Breast epithelium (tissue), 4 donors: ENCODE results near the gene PDLIM5. TPM values are rescaled to one million over a fixed set of nuclear protein-coding genes. Genes with fewer than 3 reads are reported as not detected.

ENCODE experiments used
- DNase-seq, 2 donors: peaks; one replicate each; pipeline ENCODE4 v3.0.0-alpha.2; 2019; ENCODE audit warnings: low spot score in 2 of 2
- H3K27ac ChIP-seq, 2 donors: fragments of 200-600 bp; sonication (generic) in 1 of 2; one replicate each; pipeline ENCODE4 v1.5.1; 2016 to 2019; ENCODE audit warnings: mild to moderate bottlenecking in 1 of 2
- H3K27me3 ChIP-seq, 2 donors: fragments of 200-600 bp; sonication (generic) in 1 of 2; one replicate each; pipeline versions ENCODE4 v1.5.1 to v1.6.0; 2017 to 2019; ENCODE audit warnings: control low read depth in 1 of 2, mild to moderate bottlenecking in 1 of 2
- H3K36me3 ChIP-seq: fragments of 200-600 bp; one replicate; pipeline ENCODE4 v1.5.1; 2019
- H3K4me1 ChIP-seq, 2 donors: fragments of 200-600 bp; sonication (generic); one replicate each; pipeline ENCODE4 v1.5.1; 2016 to 2019; ENCODE audit warnings: control low read depth in 1 of 2
- H3K4me3 ChIP-seq, 3 donors: fragments of 200-600 bp; sonication (generic); 1 replicate in 2 of 3; 2 replicates in 1 of 3; pipeline ENCODE4 v1.5.1; 2016 to 2019; ENCODE audit warnings: mild to moderate bottlenecking in 3 of 3, moderate library complexity in 2 of 3
- H3K9me3 ChIP-seq, 2 donors: fragments of 200-600 bp; sonication (generic) in 1 of 2; one replicate each; pipeline ENCODE4 v1.5.1; 2016 to 2019; ENCODE audit warnings: control low read depth in 1 of 2
- POLR2A ChIP-seq: fragments of 450-650 bp; IDR thresholded peaks from one replicate; pipeline ENCODE4 v1.6.1; 2016; ENCODE audit warnings: antibody characterized with exemption, mild to moderate bottlenecking, moderate library complexity
- POLR2AphosphoS5 ChIP-seq, 3 donors: sonication (generic); formaldehyde crosslinking; IDR thresholded peaks; one replicate each; pipeline ENCODE4 v1.6.1; 2017; ENCODE audit warnings: antibody characterized with exemption in 3 of 3
- intact Hi-C: fragments of 100-400 bp; cut with DNase I; formaldehyde crosslinking; loops from one replicate; pipeline ENCODE4 v1.15.1; 2023; ENCODE audit warnings: low total_unique reads
- total RNA-seq, 3 donors: library from RNA; depleted of rRNA; stranded (reverse); fragments of >200 nt; gene quantifications; one replicate each; pipeline ENCODE4 v1.1.0, GENCODE V29; 2016
- TF ChIP-seq, protein P1 (sequence below), 3 donors: fragments of 450-650 bp; IDR thresholded peaks; one replicate each; pipeline ENCODE4 v1.5.1; 2016 to 2017; ENCODE audit warnings: antibody characterized with exemption in 3 of 3, mild to moderate bottlenecking in 3 of 3, moderate library complexity in 3 of 3

PDLIM5 gene
- total RNA-seq, 3 donors from 2014 or later, result 120 to 263 (median 158) TPM

DNA sequence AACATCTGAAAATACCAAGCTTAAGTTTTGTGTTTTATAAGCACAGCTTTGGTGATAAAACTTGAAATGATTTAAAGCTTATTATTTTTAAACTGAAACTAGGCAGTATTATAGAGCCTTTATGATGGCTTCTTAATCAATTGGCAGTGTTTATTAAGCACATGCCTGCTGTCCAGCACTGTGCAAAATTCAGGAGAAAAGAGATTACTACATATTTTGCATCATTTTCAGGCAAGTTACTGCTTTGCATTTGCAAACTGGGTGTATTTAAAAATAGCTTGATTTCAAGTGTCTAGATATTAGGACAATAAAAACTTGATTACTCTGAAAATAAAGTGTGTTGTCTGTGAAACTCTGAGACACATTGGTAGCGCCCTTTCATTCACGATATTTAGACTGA is 126.5 kb downstream of the PDLIM5 start:
- H3K27ac ChIP-seq, result no peak overlapping the region
- no peaks in the 10 kb centered on the region for H3K4me1 ChIP-seq
- intact Hi-C loops, result no loop called here
- H3K36me3 ChIP-seq, result no peaks in the 10 kb centered on the region
- H3K4me3 ChIP-seq, result no peak overlapping the region
- no peak for DNase-seq
- H3K9me3 ChIP-seq, result no peaks in the 10 kb centered on the region
- H3K27me3 ChIP-seq, result no peaks in the 10 kb centered on the region
- TF ChIP-seq POLR2AphosphoS5 (IDR thresholded peaks at IDR 0.05) (no peak), POLR2A (no peak)
- TF ChIP-seq, protein P1, sequence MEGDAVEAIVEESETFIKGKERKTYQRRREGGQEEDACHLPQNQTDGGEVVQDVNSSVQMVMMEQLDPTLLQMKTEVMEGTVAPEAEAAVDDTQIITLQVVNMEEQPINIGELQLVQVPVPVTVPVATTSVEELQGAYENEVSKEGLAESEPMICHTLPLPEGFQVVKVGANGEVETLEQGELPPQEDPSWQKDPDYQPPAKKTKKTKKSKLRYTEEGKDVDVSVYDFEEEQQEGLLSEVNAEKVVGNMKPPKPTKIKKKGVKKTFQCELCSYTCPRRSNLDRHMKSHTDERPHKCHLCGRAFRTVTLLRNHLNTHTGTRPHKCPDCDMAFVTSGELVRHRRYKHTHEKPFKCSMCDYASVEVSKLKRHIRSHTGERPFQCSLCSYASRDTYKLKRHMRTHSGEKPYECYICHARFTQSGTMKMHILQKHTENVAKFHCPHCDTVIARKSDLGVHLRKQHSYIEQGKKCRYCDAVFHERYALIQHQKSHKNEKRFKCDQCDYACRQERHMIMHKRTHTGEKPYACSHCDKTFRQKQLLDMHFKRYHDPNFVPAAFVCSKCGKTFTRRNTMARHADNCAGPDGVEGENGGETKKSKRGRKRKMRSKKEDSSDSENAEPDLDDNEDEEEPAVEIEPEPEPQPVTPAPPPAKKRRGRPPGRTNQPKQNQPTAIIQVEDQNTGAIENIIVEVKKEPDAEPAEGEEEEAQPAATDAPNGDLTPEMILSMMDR (IDR thresholded peaks at IDR 0.05), result no peak

DNA sequence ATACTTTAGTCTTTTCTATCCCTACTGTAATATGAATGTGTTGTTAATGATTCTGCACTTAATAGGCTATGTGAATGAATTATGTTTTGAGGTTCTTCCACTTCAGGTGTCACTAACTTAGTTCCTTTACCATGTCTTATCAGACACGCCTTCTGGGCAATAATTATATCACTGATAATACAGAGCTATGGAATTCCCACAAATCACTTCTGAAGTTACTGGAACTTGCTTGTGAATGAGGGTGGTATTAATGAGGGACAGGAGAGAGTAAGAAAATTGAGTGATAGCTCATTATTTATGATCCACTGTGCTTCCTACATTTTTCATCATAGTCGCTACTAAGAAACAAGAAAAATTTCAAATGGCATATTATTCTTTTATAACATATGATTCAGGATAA is 130.0 kb downstream of the PDLIM5 start:
- Histone ChIP-seq H3K9me3 (no peaks in the 10 kb centered on the region), H3K4me1 (no peaks in the 10 kb centered on the region), H3K4me3 (no peak overlapping the region), H3K36me3 (peaks cover 3% of the 10 kb centered on the region), H3K27ac (no peak overlapping the region), H3K27me3 (no peaks in the 10 kb centered on the region)
- no peak for DNase-seq
- TF ChIP-seq POLR2A (no peak), POLR2AphosphoS5 (IDR thresholded peaks at IDR 0.05) (no peak)
- TF ChIP-seq, protein P1 (IDR thresholded peaks at IDR 0.05), result no peak
- intact Hi-C loops, result no loop called here

DNA sequence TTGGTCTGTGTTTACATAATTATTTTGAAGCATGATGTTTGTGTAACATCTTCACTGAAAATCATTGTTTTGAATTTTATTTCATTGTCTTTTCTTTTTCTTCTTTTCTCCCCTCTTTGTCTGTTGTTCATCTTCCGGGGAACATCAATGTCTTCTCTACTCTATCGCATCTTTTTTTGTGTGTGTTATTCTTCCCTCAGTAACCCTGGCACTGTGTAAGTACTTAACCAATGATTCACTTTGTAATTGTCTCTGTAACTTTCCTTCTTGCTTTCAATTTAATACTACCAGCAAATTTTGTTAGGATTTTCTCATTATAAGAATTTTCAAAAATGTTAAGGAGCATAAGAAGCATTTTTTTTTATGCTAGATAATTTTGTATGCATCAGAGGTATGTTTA is 130.8 kb downstream of the PDLIM5 start:
- Histone ChIP-seq H3K4me3 (no peak overlapping the region), H3K36me3 (peaks cover 3% of the 10 kb centered on the region), H3K9me3 (no peaks in the 10 kb centered on the region), H3K4me1 (no peaks in the 10 kb centered on the region), H3K27ac (no peak overlapping the region), H3K27me3 (no peaks in the 10 kb centered on the region)
- no peak for DNase-seq
- intact Hi-C loops, result no loop called here
- TF ChIP-seq POLR2AphosphoS5 (IDR thresholded peaks at IDR 0.05), result no peak
- TF ChIP-seq, protein P1 (IDR thresholded peaks at IDR 0.05), result no peak
- TF ChIP-seq POLR2A, result no peak

DNA sequence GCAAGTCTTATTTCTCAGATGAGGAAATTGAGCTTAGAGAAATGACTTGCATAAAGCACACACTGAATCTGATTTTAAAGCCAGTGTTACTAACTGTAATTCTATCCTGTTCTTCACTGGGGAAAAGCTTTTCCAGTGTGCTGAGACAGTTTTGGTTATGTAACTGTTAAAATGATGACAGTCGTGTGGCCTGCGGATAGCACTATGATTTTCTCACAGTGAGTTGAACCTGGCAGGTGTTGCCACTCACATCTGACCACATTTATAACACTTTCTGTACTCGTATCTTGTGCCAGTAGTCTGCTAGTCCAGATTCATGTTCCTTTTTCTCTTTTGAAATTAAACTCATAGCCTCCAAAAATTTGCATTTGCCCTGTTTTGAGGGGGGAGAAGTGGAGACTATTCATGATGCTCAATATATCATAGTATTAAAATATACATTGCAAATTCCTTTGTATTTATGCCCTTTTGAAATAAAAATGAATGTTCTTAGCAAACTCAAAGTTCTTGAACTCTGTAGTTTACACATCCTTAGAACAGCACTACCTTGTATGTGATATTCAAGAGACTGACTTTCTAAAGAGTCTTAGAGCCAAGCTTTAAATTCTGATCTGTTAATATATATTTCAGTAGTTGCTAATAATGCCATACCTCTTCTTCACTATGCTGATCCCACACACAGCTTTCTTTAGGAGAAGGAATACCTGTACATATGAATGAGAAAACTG is 132.3 kb downstream of the PDLIM5 start:
- Histone ChIP-seq H3K4me3 (no peak overlapping the region), H3K36me3 (peaks cover 3% of the 10 kb centered on the region), H3K9me3 (no peaks in the 10 kb centered on the region), H3K4me1 (no peaks in the 10 kb centered on the region), H3K27me3 (no peaks in the 10 kb centered on the region), H3K27ac (no peak overlapping the region)
- TF ChIP-seq, protein P1 (IDR thresholded peaks at IDR 0.05), result no peak
- TF ChIP-seq POLR2AphosphoS5 (IDR thresholded peaks at IDR 0.05) (no peak), POLR2A (no peak)
- no peak for DNase-seq
- intact Hi-C loops, result no loop called here

DNA sequence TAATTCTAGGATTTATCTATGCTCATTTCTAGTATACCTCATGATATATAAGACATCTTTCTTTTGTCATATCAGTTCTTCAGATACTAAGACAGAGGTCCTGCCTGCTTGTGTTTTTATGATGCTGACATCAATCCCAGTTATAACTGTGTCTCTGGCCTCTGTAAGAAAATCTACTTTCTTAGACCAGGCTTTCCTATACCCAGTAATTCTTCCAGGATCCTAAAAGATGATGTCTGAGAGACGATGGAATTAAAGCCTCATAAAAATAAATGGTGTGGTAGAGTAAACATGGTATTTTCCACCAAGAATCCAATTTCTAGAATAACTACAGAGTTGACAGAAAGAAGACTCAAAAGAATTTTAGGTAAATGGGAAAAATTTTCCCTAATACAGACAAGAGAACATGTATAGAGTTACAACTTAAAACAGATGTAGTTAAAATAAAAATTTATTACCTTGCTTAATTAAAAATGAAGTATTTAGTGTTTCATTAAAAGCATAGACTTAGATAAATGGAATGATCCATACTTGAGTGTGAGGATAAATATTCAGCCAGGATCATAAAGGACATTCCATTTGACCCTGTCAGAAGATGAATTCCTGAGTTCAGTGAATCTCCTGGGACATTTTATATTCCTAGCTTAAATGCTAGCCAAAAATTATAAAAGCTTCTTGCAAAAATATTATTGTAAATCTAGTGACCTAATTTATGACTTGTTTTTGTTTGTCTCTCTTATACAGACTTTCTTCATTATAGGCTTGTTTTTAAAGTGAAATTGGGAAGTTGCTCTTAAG is 137.4 kb downstream of the PDLIM5 start:
- H3K27me3 ChIP-seq, result no peaks in the 10 kb centered on the region
- DNase-seq, result no peak
- H3K27ac ChIP-seq, result no peak overlapping the region
- intact Hi-C loops, result no loop called here
- H3K9me3 ChIP-seq, result no peaks in the 10 kb centered on the region
- no peak for TF ChIP-seq POLR2A
- no peak for TF ChIP-seq POLR2AphosphoS5 (IDR thresholded peaks at IDR 0.05)
- TF ChIP-seq, protein P1 (IDR thresholded peaks at IDR 0.05), result no peak
- peaks cover 3% of the 10 kb centered on the region for H3K36me3 ChIP-seq
- no peaks in the 10 kb centered on the region for H3K4me1 ChIP-seq
- H3K4me3 ChIP-seq, result no peak overlapping the region
